Activated CD4-positive, alpha-beta T cell treated with anti-CD3 and anti-CD28 coated beads for 36 hours (primary cell): Measurements from ENCODE around the gene MMP2. TPM values are rescaled to one million over a fixed set of nuclear protein-coding genes. Genes with fewer than 3 reads are reported as not detected.

Source experiments
- ATAC-seq: fragments of 200-7000 bp; cut with Tn5 transposase; one replicate; pipeline ENCODE4 v1.10.0; 2021; ENCODE audit warnings: mild to moderate bottlenecking, moderate library complexity
- CTCF ChIA-PET: fragments of 350-600 bp; sonication (Branson Sonifier 250); formaldehyde crosslinking; loops from one replicate; lab custom pipeline; 2021; ENCODE audit warnings: antibody characterized with exemption; lab: Charles Lee
- POLR2A ChIA-PET: fragments of 350-600 bp; sonication (Branson Sonifier 250); formaldehyde crosslinking; loops from one replicate; lab custom pipeline; 2021; ENCODE audit warnings: antibody characterized with exemption, inconsistent platforms; lab: Charles Lee
- DNase-seq: peaks from one replicate; pipeline ENCODE4 v3.0.0-alpha.2; 2020
- H3K27ac Mint-ChIP-seq: one replicate; pipeline ENCODE4 v1.8.0; 2021; ENCODE audit warnings: mixed read lengths
- H3K27me3 Mint-ChIP-seq: one replicate; pipeline ENCODE4 v1.8.0; 2021; ENCODE audit warnings: mixed read lengths
- H3K36me3 Mint-ChIP-seq: one replicate; pipeline ENCODE4 v1.8.0; 2021; ENCODE audit warnings: low read depth, mixed read lengths
- H3K4me1 Mint-ChIP-seq: one replicate; pipeline ENCODE4 v1.8.0; 2021; ENCODE audit warnings: mixed read lengths
- H3K4me3 Mint-ChIP-seq: one replicate; pipeline ENCODE4 v1.8.0; 2021; ENCODE audit warnings: mild to moderate bottlenecking, moderate library complexity, mixed read lengths
- H3K9me3 Mint-ChIP-seq: one replicate; pipeline ENCODE4 v1.8.0; 2021; ENCODE audit warnings: low read depth, mixed read lengths
- intact Hi-C, 2 experiments: fragments of 100-400 bp; cut with DNase I in 1 of 2; cut with micrococcal nuclease in 1 of 2; formaldehyde crosslinking; loops; one replicate each; pipeline versions ENCODE4 v1.14.2 to v1.15.1; 2022 to 2024; cut with DNase I, micrococcal nuclease
- total RNA-seq, 2 experiments: library from RNA; stranded (reverse); gene quantifications; one replicate each; pipeline ENCODE4 v1.2.3, GENCODE V29; 2021

MMP2 gene
- total RNA-seq, 2 experiments from 2014 or later, result not detected

DNA sequence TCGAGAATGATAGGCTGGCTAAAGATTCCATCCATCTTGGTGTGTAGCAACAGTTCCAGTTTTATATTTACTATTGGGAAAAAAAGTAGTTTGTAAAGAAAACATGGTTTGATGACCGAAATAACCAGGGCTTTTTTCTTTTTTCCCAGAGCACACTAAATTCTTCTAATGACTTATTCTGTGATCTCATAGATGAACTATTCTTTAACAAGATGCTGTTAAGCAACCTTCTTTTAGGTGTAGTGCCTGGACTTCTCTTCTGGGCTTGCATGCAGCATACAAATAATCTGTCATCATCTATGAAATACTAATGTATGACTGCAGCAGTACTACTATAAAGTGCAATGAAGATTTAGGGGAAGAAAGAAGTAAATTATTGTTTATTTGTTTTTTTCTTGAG is 76.4 kb downstream of the MMP2 start:
- CTCF ChIA-PET, result no interaction called here
- H3K27ac Mint-ChIP-seq, result no peak overlapping the region
- peaks cover 2% of the 10 kb centered on the region for H3K27me3 Mint-ChIP-seq
- DNase-seq (no peak), ATAC-seq (no peak)
- no peaks in the 10 kb centered on the region for H3K4me1 Mint-ChIP-seq
- H3K4me3 Mint-ChIP-seq, result no peak overlapping the region
- POLR2A ChIA-PET, result no interaction called here
- intact Hi-C loops, result no loop called here
- H3K36me3 Mint-ChIP-seq, result no peaks in the 10 kb centered on the region
- no peaks in the 10 kb centered on the region for H3K9me3 Mint-ChIP-seq

Other genes with a start within 250 kb of the MMP2 start
- gene IRX6, start 155.0 kb upstream of the MMP2 start, total RNA-seq, result not detected
- gene LPCAT2, start 29.9 kb downstream of the MMP2 start, total RNA-seq, result under 1 TPM; 0.37 to 0.59 TPM
- not detected for gene CAPNS2, start 87.5 kb downstream of the MMP2 start, total RNA-seq
- not detected for gene SLC6A2, start 176.8 kb downstream of the MMP2 start, total RNA-seq